ENCODE results near the gene BRI3BP. TPM values are rescaled to one million over a fixed set of nuclear protein-coding genes. Genes with fewer than 3 reads are reported as not detected.
A peak's percentile ranks its signal among the peaks of the same experiment; 100 is the strongest.

The BRI3BP gene
- total and polyA plus RNA-seq, 2 experiments from 2014 or later: 6.1 to 14.6 TPM

- Histone ChIP-seq H3K27ac (no peak overlapping the region), H2AFZ (no peak overlapping the region), H3K36me3 (replicated peaks; ENCODE audit: insufficient read depth, low read depth) (no peaks in the 10 kb centered on the region), H3K4me2 (no peak overlapping the region), H3K4me3 (no peak overlapping the region), H3K9me2 (replicated peaks; ENCODE audit: insufficient read depth) (no peaks in the 10 kb centered on the region), H3K9me3 (ENCODE audit: low read depth) (no peaks in the 10 kb centered on the region), H3K27me3 (no peaks in the 10 kb centered on the region), H3K79me2 (no peaks in the 10 kb centered on the region), H4K20me1 (ENCODE audit: insufficient read depth, poor library complexity, severe bottlenecking) (no peaks in the 10 kb centered on the region), H3K4me1 (ENCODE audit: insufficient read depth) (no peaks in the 10 kb centered on the region)
- whole genome bisulfite sequencing (ENCODE audit: low lambda C conversion rate, missing lambda C conversion rate): 87% methylated on average over 9 of the region's 9 CpGs
- no peak for DNase-seq (ENCODE audit: low spot score)
- no peak for TF ChIP-seq EZH2 (IDR thresholded peaks at IDR 0.05; ENCODE audit: borderline replicate concordance)
- no peak for TF ChIP-seq EZH2phosphoT487 (IDR thresholded peaks at IDR 0.05; ENCODE audit: low read depth, severe bottlenecking, unreplicated experiment)
Measured at GRCh38 chr12:125033288-125033687, 39.8 kb downstream of the BRI3BP start.

GRCh38 chr12:125038976-125039625, 45.7 kb downstream of the BRI3BP start:
- TF ChIP-seq, protein P1, sequence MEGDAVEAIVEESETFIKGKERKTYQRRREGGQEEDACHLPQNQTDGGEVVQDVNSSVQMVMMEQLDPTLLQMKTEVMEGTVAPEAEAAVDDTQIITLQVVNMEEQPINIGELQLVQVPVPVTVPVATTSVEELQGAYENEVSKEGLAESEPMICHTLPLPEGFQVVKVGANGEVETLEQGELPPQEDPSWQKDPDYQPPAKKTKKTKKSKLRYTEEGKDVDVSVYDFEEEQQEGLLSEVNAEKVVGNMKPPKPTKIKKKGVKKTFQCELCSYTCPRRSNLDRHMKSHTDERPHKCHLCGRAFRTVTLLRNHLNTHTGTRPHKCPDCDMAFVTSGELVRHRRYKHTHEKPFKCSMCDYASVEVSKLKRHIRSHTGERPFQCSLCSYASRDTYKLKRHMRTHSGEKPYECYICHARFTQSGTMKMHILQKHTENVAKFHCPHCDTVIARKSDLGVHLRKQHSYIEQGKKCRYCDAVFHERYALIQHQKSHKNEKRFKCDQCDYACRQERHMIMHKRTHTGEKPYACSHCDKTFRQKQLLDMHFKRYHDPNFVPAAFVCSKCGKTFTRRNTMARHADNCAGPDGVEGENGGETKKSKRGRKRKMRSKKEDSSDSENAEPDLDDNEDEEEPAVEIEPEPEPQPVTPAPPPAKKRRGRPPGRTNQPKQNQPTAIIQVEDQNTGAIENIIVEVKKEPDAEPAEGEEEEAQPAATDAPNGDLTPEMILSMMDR (IDR thresholded peaks at IDR 0.05; ENCODE audit: poor library complexity): no peak
- TF ChIP-seq EZH2phosphoT487 (IDR thresholded peaks at IDR 0.05; ENCODE audit: low read depth, severe bottlenecking, unreplicated experiment) (no peak), EZH2 (IDR thresholded peaks at IDR 0.05; ENCODE audit: borderline replicate concordance) (no peak)
- H3K27ac ChIP-seq: no peak overlapping the region
- 69% methylated on average over 6 of the region's 6 CpGs for WGBS (ENCODE audit: low lambda C conversion rate, missing lambda C conversion rate)
- H3K4me3 ChIP-seq: no peak overlapping the region
- no peak for DNase-seq (ENCODE audit: low spot score)
- no peaks in the 10 kb centered on the region for H3K9me2 ChIP-seq (replicated peaks; ENCODE audit: insufficient read depth)
- no peak overlapping the region for H2AFZ ChIP-seq
- no peaks in the 10 kb centered on the region for H3K36me3 ChIP-seq (replicated peaks; ENCODE audit: insufficient read depth, low read depth)
- H3K9me3 ChIP-seq (ENCODE audit: low read depth): no peaks in the 10 kb centered on the region
- H4K20me1 ChIP-seq (ENCODE audit: insufficient read depth, poor library complexity, severe bottlenecking): no peaks in the 10 kb centered on the region
- no peaks in the 10 kb centered on the region for H3K4me1 ChIP-seq (ENCODE audit: insufficient read depth)
- no peaks in the 10 kb centered on the region for H3K79me2 ChIP-seq
- H3K27me3 ChIP-seq: no peaks in the 10 kb centered on the region
- no peak overlapping the region for H3K4me2 ChIP-seq

DNA sequence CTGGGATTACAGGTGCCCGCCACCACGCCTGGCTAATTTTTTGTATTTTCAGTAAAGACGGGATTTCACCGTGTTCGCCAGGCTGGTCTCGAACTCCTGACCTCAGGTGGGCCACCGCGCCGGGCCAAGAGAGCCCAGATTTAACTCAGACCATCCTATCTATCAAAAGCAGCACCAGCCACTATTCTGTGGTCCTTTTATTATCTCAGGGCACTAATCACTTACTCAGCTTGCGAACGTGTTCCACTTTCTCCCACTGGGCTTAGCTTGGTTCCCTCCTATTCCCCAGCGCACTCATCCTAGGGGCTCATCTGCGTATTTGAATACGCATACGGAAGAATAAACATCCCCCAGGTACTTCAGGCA, 55.6 kb downstream of the BRI3BP start:
- H3K79me2 ChIP-seq: no peaks in the 10 kb centered on the region
- no peaks in the 10 kb centered on the region for H3K9me3 ChIP-seq (ENCODE audit: low read depth)
- no peaks in the 10 kb centered on the region for H3K9me2 ChIP-seq (replicated peaks; ENCODE audit: insufficient read depth)
- peak overlapping the region; percentile 71 for H3K4me2 ChIP-seq
- H4K20me1 ChIP-seq (ENCODE audit: insufficient read depth, poor library complexity, severe bottlenecking): no peaks in the 10 kb centered on the region
- TF ChIP-seq, protein P1 (IDR thresholded peaks at IDR 0.05; ENCODE audit: poor library complexity): no peak
- TF ChIP-seq EZH2phosphoT487 (IDR thresholded peaks at IDR 0.05; ENCODE audit: low read depth, severe bottlenecking, unreplicated experiment): no peak
- TF ChIP-seq EZH2 (IDR thresholded peaks at IDR 0.05; ENCODE audit: borderline replicate concordance): no peak
- H3K36me3 ChIP-seq (replicated peaks; ENCODE audit: insufficient read depth, low read depth): no peaks in the 10 kb centered on the region
- H3K27me3 ChIP-seq: no peaks in the 10 kb centered on the region
- no peaks in the 10 kb centered on the region for H3K4me1 ChIP-seq (ENCODE audit: insufficient read depth)
- no peak for DNase-seq (ENCODE audit: low spot score)
- no peak overlapping the region for H3K4me3 ChIP-seq
- no peak overlapping the region for H3K27ac ChIP-seq
- H2AFZ ChIP-seq: peak overlapping the region; percentile 15
- 90% methylated on average over 15 of the region's 15 CpGs for WGBS (ENCODE audit: low lambda C conversion rate, missing lambda C conversion rate)

DNA sequence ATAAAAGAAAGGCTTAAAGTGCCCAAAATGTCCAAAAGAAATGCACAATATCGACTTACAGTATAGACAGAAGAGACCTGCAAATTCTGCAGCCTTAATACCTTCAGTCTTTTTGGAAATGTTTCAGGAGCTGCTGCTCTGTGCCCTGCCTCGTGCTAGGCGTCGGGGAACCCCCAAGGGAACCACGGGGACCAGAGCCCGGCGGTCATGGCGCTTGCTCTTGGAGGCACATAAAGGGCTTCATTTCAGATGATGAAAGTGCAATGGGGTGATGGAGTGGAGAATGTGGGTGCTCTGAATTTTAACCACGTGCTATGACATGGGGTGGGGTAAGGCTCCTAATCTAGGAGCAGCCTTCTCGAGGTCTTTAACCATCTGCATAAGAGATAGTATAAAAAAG, 57.0 kb downstream of the BRI3BP start:
- WGBS (ENCODE audit: low lambda C conversion rate, missing lambda C conversion rate): 94% methylated on average over 10 of the region's 10 CpGs
- no peak overlapping the region for H2AFZ ChIP-seq
- DNase-seq (ENCODE audit: low spot score): no peak
- no peak for TF ChIP-seq EZH2 (IDR thresholded peaks at IDR 0.05; ENCODE audit: borderline replicate concordance)
- no peak for TF ChIP-seq EZH2phosphoT487 (IDR thresholded peaks at IDR 0.05; ENCODE audit: low read depth, severe bottlenecking, unreplicated experiment)
- TF ChIP-seq, protein P1 (IDR thresholded peaks at IDR 0.05; ENCODE audit: poor library complexity): no peak
- no peaks in the 10 kb centered on the region for H3K9me2 ChIP-seq (replicated peaks; ENCODE audit: insufficient read depth)
- H3K9me3 ChIP-seq (ENCODE audit: low read depth): no peaks in the 10 kb centered on the region
- no peaks in the 10 kb centered on the region for H3K36me3 ChIP-seq (replicated peaks; ENCODE audit: insufficient read depth, low read depth)
- H3K4me1 ChIP-seq (ENCODE audit: insufficient read depth): no peaks in the 10 kb centered on the region
- no peaks in the 10 kb centered on the region for H4K20me1 ChIP-seq (ENCODE audit: insufficient read depth, poor library complexity, severe bottlenecking)
- H3K4me3 ChIP-seq: no peak overlapping the region
- H3K79me2 ChIP-seq: no peaks in the 10 kb centered on the region
- no peak overlapping the region for H3K4me2 ChIP-seq
- no peaks in the 10 kb centered on the region for H3K27me3 ChIP-seq
- H3K27ac ChIP-seq: no peak overlapping the region
